Cardiac muscle cell (in vitro differentiated cells and primary cell): ENCODE results near the gene COG7. TPM values are rescaled to one million over a fixed set of nuclear protein-coding genes. Genes with fewer than 3 reads are reported as not detected.
"Not testable (repeated sequence)": the region's sequence is repeated elsewhere in the genome, so short reads cannot be mapped to it uniquely, and the experiment has no call there.

Experiments
- DNase-seq, 2 donors: peaks; one replicate each; pipeline versions ENCODE4 v3.0.0 to v3.0.0-alpha.2; 2010 to 2017; ENCODE audit warnings: low read depth in 1 of 2, low spot score in 1 of 2
- H3K27ac ChIP-seq: fragments of 200-600 bp; sonication (generic); 2 replicates; pipeline ENCODE4 v1.5.1; 2016
- H3K27me3 ChIP-seq: fragments of 200-600 bp; sonication (generic); 2 replicates; pipeline ENCODE4 v1.6.0; 2016; ENCODE audit warnings: control low read depth
- H3K36me3 ChIP-seq: fragments of 200-600 bp; sonication (generic); 2 replicates; pipeline ENCODE4 v1.5.1; 2016; ENCODE audit warnings: control low read depth
- H3K4me1 ChIP-seq: fragments of 200-600 bp; sonication (generic); 2 replicates; pipeline ENCODE4 v1.8.1; 2017; ENCODE audit warnings: low read depth, mild to moderate bottlenecking, mixed run types
- H3K4me3 ChIP-seq: fragments of 200-600 bp; sonication (generic); 2 replicates; pipeline ENCODE4 v1.5.1; 2016; ENCODE audit warnings: mild to moderate bottlenecking
- H3K9me3 ChIP-seq: fragments of 200-600 bp; sonication (generic); 2 replicates; pipeline ENCODE4 v1.5.1; 2017; ENCODE audit warnings: low read depth, mild to moderate bottlenecking, control low read depth
- CTCF ChIP-seq: IDR thresholded peaks from 2 replicates; pipeline ENCODE4 v1.5.1; 2012; ENCODE audit warnings: low read depth, mild to moderate bottlenecking, low read length
- polyA plus RNA-seq: library from polyadenylated mRNA; unstranded; fragments of >200 nt; fragmentation: Nextera tagmentation; extraction: Ambion mirVana; gene quantifications from 2 replicates; pipeline ENCODE4 v1.2.1, GENCODE V29; 2016
- total RNA-seq: library from RNA; depleted of rRNA; stranded (reverse); fragments of >200 nt; gene quantifications from 2 replicates; pipeline ENCODE4 v1.2.3, GENCODE V29; 2016

The COG7 gene
- total and polyA plus RNA-seq, 2 experiments from 2014 or later: 10.6 to 23.5 TPM

- H3K27ac ChIP-seq: no peak overlapping the region
- no peaks in the 10 kb centered on the region for H3K4me1 ChIP-seq
- no peaks in the 10 kb centered on the region for H3K9me3 ChIP-seq
- TF ChIP-seq CTCF: no peak
- H3K27me3 ChIP-seq: no peaks in the 10 kb centered on the region
- no peak overlapping the region for H3K4me3 ChIP-seq
- no peak for DNase-seq
- peaks cover 13% of the 10 kb centered on the region for H3K36me3 ChIP-seq
Observed at GRCh38 chr16:23397464-23397863, 55.5 kb downstream of the COG7 start.

- no peaks in the 10 kb centered on the region for H3K9me3 ChIP-seq
- no peak overlapping the region for H3K27ac ChIP-seq
- TF ChIP-seq CTCF: no peak
- no peaks in the 10 kb centered on the region for H3K4me1 ChIP-seq
- no peak overlapping the region for H3K4me3 ChIP-seq
- no peak for DNase-seq
- H3K36me3 ChIP-seq: peaks cover 25% of the 10 kb centered on the region
- H3K27me3 ChIP-seq: no peaks in the 10 kb centered on the region
Observed at GRCh38 chr16:23395732-23396131, 57.3 kb downstream of the COG7 start.

GRCh38 chr16:23394141-23394831, 58.7 kb downstream of the COG7 start:
- DNase-seq: no peak
- Histone ChIP-seq H3K27me3 (no peaks in the 10 kb centered on the region), H3K4me1 (no peaks in the 10 kb centered on the region), H3K9me3 (no peaks in the 10 kb centered on the region), H3K36me3 (peaks cover 25% of the 10 kb centered on the region), H3K27ac (no peak overlapping the region), H3K4me3 (no peak overlapping the region)
- no peak for TF ChIP-seq CTCF

GRCh38 chr16:23392223-23392600, 60.8 kb downstream of the COG7 start:
- no peaks in the 10 kb centered on the region for H3K27me3 ChIP-seq
- no peak overlapping the region for H3K4me3 ChIP-seq
- peaks cover 19% of the 10 kb centered on the region for H3K36me3 ChIP-seq
- H3K27ac ChIP-seq: no peak overlapping the region
- no peaks in the 10 kb centered on the region for H3K4me1 ChIP-seq
- no peaks in the 10 kb centered on the region for H3K9me3 ChIP-seq
- no peak for DNase-seq
- no peak for TF ChIP-seq CTCF

- DNase-seq: no peak
- Histone ChIP-seq H3K9me3 (no peaks in the 10 kb centered on the region), H3K4me3 (no peak overlapping the region), H3K27ac (no peak overlapping the region), H3K4me1 (no peaks in the 10 kb centered on the region), H3K27me3 (no peaks in the 10 kb centered on the region), H3K36me3 (peaks cover 18% of the 10 kb centered on the region)
- TF ChIP-seq CTCF: no peak
Observed at GRCh38 chr16:23391381-23392222, 61.4 kb downstream of the COG7 start.

GRCh38 chr16:23389936-23390335, 63.1 kb downstream of the COG7 start:
- H3K4me1 ChIP-seq, DNase-seq, H3K4me3 ChIP-seq: not testable (repeated sequence)

More at GRCh38 chr16:23389936-23390335, 63.1 kb downstream of the COG7 start:
- H3K9me3 ChIP-seq, H3K27ac ChIP-seq, H3K27me3 ChIP-seq: not testable (repeated sequence)
- peaks cover 18% of the 10 kb centered on the region for H3K36me3 ChIP-seq
